GM18511 (cell line): ENCODE measurements around the gene KPNB1.
A peak's percentile ranks its signal among the peaks of the same experiment; 100 is the strongest.

Source experiments
- ATAC-seq: cut with Tn5 transposase; IDR thresholded peaks from one replicate; pipeline ENCODE4 v1.9.1; 2021; ENCODE audit warnings: mild to moderate bottlenecking, moderate library complexity; ENCODE audit not compliant: unreplicated experiment

Gene KPNB1

DNA sequence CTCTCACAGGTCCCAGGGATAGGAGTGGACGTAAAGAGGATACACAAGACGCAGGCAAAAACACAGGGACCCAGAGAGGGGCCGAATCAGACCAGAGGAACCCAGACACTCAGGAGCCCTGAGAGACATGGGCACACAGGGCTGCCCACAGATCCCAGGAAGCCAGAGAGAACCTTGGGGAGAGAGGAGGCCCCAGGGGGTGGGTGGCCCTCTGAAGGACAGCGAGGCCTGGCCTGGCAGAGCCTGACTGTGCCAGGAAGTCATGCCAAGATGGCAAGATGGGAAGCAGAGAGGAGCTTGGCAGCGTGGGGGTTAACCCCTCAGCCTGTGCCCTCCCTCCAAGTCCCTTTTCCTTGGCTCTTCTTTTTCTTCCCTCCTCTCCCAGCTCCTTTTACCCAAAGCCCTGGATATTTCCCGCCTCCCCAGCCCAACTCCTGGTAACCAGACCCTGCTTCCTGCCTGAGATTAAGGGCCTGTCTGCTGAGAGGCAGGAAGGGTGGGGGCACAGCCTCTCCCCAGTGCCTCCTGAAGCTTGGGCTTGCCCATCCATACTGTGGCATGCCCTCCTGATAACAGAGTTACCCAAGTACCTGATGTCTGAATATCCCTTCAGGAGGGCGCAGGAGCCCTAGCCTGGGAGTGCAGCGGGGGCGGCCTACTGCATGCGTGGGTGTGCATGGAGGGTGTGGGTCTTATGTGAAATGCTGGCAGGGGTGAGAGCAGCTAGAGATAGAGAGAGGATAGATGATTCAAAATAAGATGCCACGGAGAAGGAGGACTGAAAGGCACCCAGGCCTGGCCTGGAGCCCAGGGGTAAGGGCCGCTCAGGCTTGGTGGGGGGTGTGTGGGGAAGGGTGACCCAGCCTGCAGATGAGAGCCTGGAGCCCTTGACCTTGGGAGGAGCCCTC lies 77.3 kb downstream of the KPNB1 start:
- ATAC-seq, result no peak

DNA sequence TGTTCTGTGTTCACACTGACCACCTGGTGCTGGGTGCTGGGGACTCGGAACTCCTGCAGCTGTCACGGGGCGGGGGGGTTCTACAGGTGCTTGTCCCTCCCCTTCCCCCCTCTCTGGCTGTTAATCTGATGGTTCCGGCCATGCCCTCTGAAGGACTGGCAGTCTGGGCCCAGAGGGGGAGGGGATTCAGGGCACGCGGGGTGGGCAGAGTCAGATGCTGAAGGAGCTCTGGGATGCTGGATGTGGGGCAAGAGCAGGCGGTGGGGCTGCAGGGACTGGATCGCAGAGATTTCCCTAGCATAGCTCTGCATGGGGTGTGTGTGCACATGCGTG lies 78.0 kb downstream of the KPNB1 start:
- no peak for ATAC-seq

DNA sequence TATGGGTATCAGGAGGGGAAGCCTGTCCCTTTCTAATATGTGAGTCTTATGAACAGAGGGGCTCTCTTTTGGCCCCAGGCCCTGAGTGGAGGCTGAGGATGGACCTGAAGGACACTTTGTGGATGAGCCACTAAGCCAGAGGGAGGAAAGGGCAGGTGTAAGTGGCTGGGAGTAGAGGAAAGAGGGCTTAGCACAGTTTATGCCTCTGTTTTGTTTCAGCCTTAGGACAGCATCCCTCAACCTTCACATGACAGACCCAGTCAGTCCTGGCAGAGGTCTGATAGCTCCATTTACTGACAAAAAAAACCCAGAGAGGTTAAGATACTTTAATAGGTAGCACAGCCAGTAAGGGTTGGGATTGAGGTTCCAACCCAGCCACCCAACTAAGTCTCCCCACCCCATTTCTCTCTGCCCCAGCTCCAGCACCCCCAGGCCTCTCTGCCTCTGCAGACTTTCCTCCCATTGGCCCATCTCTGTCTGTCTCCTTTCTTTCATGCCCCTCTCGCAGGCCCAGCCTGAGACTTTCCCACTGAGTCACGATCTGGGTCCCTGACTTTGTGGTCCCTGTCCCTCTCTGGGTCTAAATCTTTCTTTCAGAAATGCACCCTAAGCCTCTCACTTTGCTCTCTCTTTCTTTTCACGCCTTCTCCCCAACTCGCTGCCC lies 78.6 kb downstream of the KPNB1 start:
- ATAC-seq, result no peak

DNA sequence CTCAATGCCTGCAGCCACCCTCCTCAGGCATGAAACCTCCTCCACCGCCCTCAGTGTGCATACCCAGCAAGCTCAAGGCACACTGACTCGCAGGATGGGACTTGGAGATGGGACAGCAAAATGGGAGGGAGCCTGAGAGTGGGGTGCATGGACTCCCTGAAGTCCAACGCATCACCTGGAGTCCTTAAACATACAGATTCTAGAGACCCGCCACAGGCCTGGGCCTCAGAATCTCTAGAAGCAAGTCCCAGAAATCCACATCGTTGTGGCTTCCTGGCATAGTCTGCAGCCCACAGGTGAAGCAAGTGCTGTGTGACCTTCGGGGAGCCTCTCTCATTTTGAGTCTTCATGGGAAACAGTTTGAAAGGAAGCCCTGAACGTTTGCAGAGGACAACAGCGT lies 79.8 kb downstream of the KPNB1 start:
- no peak for ATAC-seq

DNA sequence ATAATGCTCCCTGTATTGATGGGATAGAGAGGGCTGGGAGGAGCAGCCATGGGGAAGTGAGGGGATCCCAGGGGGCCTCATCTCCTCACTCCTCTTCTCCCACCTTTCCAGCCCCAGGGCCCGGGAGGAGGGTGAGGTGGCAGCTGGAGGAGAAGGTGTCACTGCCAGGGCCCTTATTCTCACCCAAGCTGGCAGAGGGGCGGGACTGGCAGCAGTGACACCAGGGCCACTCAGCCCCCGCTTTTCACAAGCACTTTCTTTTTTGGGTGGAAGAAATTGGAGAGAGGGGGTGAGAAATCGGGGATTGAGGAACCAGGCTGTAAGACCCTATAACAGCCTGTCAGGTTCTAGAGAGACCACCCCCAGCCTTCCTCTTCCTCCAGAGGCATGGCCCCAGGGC lies 81.0 kb downstream of the KPNB1 start:
- no peak for ATAC-seq

DNA sequence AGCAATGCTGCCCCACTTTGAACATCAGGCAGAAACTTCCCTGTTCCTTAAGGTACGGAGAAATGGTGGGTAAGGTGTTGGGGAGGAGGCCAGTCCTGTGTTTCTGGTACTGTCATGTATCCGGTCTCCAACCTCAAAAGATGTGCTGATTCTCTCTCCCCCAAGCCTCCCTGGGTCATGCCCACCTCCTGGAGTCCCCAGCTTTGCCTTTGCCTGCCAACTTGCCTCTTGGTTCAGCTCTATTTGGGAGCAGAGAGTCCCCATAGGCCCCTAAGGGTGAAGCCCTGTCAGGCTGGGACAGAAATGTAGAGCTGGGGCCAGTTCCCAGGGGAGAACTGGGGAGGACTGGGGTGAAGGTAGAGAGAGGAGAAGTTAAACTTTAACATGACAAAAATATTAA lies 81.7 kb downstream of the KPNB1 start:
- no peak for ATAC-seq

DNA sequence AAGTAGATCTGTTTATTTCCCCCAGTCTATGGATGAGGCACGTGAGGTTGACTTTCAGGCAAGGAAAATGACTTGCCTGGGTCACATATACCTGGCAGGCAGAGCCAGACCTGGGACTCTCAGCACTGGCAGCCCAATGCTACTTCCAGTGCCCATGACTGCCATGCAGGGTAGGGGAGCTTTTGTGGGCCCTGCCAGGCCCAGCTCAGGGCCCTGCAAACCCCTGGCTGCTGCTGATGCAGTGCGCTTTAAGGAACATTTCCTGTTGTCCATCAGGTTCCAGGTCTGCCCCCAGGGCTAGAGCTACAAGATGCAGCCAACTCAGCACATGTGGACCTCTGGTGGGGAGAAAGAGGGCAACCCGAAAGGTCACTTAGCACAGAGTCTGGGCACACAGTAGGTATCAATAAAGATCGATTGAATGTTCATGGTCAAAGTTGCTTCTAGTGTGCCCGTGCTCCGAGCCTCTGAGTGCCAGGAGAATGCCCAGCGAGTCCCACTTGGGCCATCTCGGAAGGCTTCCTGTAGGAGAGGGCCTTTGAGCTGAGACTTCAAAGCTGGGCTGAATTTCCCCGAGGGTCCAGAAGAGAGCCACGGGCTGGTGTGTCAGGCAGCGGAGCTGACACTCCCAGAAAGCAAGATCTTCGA lies 82.8 kb downstream of the KPNB1 start:
- ATAC-seq, result no peak

DNA sequence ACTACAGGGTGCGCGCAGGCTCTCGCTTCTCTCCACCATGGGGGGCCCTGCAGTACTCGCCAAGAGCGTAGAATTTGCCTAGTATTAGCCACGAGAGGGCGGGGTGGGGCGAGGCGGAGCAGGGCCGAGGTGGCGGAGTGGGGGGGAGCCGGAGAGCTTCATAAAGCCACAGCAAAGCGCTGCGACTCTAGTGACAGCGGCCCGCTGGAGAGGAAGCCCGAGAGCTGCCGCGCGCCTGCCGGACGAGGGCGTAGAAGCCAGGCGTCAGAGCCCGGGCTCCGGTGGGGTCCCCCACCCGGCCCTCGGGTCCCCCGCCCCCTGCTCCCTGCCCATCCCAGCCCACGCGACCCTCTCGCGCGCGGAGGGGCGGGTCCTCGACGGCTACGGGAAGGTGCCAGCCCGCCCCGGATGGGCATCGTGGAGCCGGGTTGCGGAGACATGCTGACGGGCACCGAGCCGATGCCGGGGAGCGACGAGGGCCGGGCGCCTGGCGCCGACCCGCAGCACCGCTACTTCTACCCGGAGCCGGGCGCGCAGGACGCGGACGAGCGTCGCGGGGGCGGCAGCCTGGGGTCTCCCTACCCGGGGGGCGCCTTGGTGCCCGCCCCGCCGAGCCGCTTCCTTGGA lies 83.4 kb downstream of the KPNB1 start, which contains the start of gene TBX21:
TSS of gene TBX21 (plus strand) at position 190 of the 627 bp plus-strand sequence. CDS start at position 409, 219 bp downstream.
- peak; percentile 59 for ATAC-seq

DNA sequence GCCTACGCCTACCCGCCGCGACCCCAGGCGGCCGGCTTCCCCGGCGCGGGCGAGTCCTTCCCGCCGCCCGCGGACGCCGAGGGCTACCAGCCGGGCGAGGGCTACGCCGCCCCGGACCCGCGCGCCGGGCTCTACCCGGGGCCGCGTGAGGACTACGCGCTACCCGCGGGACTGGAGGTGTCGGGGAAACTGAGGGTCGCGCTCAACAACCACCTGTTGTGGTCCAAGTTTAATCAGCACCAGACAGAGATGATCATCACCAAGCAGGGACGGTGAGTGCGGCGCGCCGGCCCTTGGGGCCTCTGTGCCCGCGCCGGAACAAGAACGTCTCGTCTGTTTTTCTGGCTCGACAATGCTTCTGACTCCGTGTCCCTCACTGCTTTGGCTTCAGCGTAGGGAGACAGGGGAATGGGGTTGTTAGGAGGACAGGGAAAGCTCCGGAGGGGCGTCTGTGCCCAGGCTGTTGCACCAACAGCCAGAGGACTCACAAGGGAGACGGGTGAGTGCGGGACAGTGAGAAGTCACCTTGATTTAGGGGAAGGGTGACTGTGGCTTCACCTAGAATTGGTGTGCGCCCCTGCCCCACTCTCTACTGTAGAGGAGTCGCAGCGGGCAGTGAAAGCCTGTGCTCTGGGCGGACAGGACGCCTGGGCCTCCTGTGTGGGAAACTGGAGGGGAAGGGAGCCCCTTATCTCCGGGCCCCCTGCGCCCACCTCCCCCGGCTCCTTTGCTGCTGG lies 84.1 kb downstream of the KPNB1 start:
- ATAC-seq, result peak; percentile 14

DNA sequence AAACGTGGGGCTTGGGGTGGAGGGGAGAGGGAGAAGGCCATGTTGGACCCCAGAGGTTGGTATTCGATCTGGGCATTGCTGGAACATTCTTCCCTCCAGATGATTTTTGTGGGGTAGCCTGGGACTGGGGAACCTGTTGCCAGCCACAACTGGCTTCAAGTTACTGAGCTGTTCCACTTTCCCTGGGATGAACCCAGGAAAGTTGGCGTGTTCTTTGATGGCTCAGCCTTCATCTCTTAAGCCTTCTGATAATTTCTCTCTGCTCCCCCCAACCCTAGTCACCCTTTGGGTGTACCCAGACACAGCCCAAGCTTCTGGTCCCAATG lies 85.4 kb downstream of the KPNB1 start:
- no peak for ATAC-seq
